OCI-LY7 (cell line): Measurements from ENCODE around the gene FAM83D.

ENCODE experiments used
- EZH2phosphoT487 ChIP-seq: fragments of 200-600 bp; sonication (generic); IDR thresholded peaks from 2 replicates; pipeline ENCODE4 v1.6.1; 2018; ENCODE audit warnings: low read depth, borderline replicate concordance, mild to moderate bottlenecking, mixed run types, antibody characterized with exemption, low read length, moderate library complexity, mixed read lengths
- TF ChIP-seq, protein P1 (sequence below): fragments of 200-600 bp; sonication (generic); conservative IDR thresholded peaks from 2 replicates; pipeline ENCODE4 v1.5.1; 2014; ENCODE audit warnings: mild to moderate bottlenecking, antibody characterized with exemption, low read length, moderate library complexity, mixed read lengths

DNA sequence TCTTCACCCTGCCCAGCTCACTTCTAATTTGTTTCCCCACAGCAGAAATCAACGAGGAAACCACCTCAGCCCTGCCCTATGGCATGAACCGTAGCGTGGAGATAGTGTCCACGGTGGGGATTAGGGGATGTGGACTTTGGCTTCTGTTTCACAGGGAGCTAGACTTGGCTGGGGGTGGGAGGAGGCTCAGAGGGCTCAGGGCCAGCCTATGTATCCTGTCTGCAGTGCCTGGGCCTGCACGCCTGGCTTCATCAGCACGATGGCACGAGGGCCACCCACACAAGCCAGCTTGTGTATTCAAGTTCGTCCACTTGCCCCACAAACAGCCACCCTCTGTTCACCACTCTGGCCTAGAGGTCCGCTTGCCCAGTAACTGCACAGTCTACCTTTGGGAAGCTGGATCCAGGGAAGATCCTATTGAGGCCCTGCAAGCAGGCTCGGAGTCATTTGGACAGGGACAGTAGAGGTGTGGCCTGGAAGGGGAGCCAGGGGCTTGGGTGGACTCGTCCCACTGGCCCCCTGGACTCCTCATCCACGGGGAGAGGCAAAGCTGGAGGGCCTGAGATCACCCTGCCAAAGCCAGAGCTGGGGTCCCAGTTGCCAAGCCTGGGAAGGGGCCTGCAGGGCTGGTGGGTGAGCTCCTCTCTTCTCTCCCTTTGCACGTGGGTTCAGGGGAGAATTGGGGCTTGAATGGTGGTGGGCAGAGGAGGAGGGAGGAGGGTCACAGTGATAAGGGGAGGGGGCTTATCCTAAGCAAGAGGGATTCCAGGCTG, 38.0 kb upstream of the FAM83D start:
- TF ChIP-seq, protein P1, sequence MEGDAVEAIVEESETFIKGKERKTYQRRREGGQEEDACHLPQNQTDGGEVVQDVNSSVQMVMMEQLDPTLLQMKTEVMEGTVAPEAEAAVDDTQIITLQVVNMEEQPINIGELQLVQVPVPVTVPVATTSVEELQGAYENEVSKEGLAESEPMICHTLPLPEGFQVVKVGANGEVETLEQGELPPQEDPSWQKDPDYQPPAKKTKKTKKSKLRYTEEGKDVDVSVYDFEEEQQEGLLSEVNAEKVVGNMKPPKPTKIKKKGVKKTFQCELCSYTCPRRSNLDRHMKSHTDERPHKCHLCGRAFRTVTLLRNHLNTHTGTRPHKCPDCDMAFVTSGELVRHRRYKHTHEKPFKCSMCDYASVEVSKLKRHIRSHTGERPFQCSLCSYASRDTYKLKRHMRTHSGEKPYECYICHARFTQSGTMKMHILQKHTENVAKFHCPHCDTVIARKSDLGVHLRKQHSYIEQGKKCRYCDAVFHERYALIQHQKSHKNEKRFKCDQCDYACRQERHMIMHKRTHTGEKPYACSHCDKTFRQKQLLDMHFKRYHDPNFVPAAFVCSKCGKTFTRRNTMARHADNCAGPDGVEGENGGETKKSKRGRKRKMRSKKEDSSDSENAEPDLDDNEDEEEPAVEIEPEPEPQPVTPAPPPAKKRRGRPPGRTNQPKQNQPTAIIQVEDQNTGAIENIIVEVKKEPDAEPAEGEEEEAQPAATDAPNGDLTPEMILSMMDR: no peak
- no peak for TF ChIP-seq EZH2phosphoT487
